ENCODE data around the gene FEN1.

DNA sequence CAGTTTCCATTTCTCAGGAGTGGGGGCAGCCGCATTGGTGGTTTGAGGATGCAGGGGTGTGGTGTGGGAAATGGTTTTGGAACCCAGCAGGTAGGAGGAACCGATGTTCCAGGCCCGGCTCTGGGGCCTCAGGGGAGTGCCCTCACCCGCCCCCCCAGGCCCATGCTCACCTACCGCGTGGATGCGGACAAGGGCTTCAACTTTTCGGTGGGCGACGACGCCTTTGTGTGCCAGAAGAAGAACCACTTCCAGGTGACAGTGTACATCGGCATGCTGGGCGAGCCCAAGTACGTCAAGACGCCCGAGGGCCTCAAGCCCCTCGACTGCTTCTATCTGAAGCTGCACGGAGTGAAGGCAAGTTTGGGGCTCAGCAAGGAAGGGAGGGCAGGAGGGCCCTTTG is 18.9 kb upstream of the FEN1 start:
- TF ChIP-seq CTCF (IDR thresholded peaks at IDR 0.05) (no peak), RAD21 (conservative IDR thresholded peaks at IDR 0.05 in 1 of 2, IDR thresholded peaks at IDR 0.05 in 1 of 2) (no peak), PHF8 (IDR thresholded peaks at IDR 0.05; ENCODE audit: borderline replicate concordance, low read depth) (no peak), HDAC2 (IDR thresholded peaks at IDR 0.05) (no peak)

Data from A549 (cell line).